Fibroblast of skin of left biceps (primary cell): Measurements from ENCODE around the gene ZNF132.

Experiments
- DNase-seq, 2 experiments: peaks; one replicate each; pipeline ENCODE4 v3.0.0-alpha.2; 2013; ENCODE audit warnings: low read depth in 2 of 2

ZNF132 gene

DNA sequence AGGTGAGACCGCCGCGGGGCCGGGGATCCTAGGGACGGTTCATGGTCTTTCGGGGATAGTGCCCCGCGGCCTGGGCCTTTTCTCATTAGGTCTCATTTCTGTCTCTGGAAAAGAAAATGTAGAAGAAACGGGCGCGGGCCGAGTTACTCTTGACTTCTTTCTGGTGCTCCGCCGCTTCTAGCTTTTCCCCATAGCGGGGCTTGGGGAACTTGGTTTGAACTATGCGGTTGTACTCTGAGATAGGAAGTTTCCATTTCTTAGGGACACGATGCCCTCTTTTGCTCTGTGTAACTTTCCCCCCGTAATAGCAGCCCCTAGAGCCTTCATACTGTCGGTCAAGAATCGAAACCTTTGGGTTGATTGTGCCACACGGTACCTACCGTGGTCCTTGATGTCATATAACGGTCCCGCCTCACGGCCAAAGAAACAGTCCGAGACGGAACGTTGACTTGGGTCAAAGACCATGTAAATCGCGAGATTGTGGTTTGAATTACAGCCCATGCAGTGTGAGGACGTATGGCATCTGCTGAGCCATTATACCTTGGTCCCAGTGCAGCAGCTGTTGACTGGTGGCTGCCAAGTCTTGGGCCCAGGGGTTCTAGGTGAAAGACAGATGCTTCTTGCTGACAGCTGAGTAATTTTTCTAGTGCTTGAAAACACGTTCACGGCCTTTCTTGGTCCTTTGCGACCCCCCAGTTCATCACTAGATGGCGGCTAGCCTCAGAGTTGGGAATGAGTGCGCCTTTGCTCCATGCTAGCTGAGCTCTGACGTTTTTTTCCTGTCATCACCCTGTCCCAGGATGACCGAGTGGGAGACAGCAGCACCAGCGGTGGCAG, 52.4 kb downstream of the ZNF132 start:
- no peak for DNase-seq

DNA sequence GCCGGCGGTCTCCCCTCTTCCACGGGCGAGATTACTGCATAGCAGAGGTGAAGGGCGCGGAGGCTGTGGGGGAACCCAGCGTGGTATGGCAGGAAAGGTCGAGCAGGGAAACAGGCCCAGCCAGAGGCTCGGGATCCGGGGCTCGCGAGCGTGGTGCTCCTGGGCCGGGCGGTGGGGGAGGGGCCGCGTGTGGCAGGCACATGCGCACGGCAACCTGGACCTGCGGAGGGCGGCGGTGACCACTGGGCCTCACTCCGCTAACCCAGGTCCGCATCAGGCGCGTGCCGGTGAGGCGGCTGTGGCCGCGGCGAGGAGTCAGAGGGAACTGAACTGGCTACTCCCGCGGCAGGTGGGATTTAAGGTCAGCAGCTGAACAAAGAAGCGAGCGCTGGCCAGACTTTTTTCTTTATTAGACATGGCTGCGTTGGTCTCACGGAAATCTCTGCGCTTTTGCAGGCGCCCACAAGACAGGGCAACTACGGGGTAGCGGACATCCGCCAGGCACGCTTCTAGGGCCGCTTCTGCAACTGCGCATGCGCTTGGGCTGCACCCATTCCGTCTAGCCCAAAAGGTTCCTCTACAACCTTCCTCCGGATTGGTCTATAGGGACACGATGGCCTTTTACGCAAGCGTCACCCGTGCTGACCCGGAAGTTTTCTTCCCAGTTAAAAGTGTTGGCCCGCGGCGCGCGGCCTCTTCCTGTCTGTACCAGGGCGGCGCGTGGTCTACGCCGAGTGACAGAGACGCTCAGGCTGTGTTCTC, 53.2 kb downstream of the ZNF132 start, which contains the start of gene RPS5:
Gene RPS5, plus strand, starts transcription at position 694 of the 762 bp plus-strand sequence. CDS start 869 bp downstream, outside the sequence.
- peak; percentile 96 to 97 for DNase-seq

DNA sequence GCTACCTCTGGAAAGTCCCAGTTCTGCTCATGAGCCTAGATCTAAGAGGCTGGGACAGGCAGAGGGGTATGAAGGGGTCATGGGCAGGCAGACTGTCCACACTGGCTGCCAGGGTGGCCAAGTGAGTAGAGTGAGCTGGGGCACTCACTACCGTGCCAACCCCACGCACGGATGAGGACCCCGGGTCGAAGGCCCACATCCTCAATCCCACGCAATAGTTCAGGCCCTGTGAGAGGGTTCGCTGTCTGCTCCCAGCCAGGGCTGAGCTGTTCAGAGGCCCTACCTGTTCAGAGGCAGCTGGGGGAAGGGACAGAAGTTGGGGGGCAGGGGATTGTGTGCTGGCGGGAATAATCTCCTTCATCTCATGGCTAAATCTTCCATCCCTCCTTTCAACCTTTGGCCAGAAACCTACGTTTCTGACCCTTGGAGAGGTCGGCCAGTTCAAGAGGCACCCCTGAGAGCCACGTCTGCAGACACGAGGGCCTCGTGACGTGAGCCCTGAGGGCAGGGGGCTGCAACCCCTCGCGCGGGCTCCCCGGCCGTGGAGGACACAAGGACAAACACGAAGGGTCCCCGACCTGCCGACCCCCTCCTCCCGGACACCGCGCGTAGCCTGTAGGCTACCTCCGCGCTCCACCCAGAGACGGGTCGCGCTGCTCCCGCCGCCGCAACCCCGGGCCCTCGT, 53.9 kb downstream of the ZNF132 start:
- no peak for DNase-seq

DNA sequence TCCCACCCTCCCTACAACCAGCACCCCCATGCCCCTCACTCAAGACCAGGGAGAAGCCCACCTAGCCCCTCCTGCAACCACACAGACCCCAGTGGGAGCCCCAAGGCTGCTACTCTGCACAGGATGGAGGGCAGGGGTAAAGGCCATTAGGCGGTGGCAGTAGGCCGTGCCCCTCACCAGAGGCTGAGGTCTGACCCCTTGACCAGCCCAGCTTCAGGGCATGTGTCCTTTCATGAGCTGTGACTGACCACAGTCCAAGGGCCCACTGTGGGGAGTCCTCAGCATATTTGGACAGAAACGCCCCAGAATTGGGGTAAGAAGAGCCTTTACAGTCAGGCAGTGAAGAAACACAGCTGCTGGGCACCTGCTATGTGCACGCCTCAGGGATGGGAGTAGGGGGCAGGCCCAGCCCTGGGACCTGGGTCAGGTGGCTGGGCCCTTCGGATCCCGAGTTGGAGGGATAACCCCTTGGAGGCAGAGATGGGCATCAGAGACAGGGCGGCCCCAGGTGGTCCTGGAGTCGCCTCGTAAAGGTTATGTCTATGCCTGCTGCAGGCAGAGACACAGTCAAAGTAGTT, 54.6 kb downstream of the ZNF132 start:
- DNase-seq: no peak

GRCh38 chr19:58382997-58383603, 56.9 kb downstream of the ZNF132 start:
- no peak for DNase-seq
